Measurements from ENCODE around the gene ZNF768. TPM values are rescaled to one million over a fixed set of nuclear protein-coding genes. Genes with fewer than 3 reads are reported as not detected.

The ZNF768 gene
- total and polyA plus RNA-seq, 2 of the 13 experiments (the other 11 are each of a cell fraction or from before 2014, with no cell fraction given), result 26.7 to 34.4 TPM

DNA sequence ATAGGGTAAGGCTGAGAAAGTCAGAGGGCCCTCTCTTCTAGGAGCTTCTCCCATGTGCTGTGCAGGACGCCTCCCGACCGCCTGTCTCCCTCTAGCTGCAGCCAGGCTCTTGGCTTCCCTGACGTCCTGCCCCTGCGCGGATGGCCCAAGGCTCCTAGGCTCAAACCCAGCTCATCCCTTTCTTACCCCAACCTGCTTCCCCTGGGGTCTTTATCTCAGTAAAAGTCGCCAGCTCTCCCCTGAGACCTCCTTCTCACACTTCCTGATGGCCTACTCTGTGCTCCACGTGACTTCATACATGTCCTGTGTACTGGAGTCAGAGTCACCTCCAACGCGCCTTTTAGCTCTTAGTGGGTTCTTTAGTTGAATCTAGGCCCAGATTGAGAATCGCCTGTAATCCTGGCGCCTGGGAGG is 9.4 kb upstream of the ZNF768 start (continued):
- TF ChIP-seq CENPT (CRISPR knock-in tag; IDR thresholded peaks at IDR 0.05; ENCODE audit: low read depth) (no peak), ZNF766 (CRISPR knock-in tag; IDR thresholded peaks at IDR 0.05; ENCODE audit: borderline replicate concordance) (peak; percentile 46; the same call in 1 of the 2 replicates), GRHL1 (CRISPR knock-in tag; conservative IDR thresholded peaks at IDR 0.05) (no peak), SATB2 (CRISPR knock-in tag; IDR thresholded peaks at IDR 0.05) (no peak; the same call in 1 of the 2 replicates), SALL2 (CRISPR knock-in tag; IDR thresholded peaks at IDR 0.05) (no peak), HOXA3 (CRISPR knock-in tag; IDR thresholded peaks at IDR 0.05) (peak; percentile 85), ZNF597 (CRISPR knock-in tag; IDR thresholded peaks at IDR 0.05) (no peak), NFYC (CRISPR knock-in tag; IDR thresholded peaks at IDR 0.05) (no peak), SOX6 (IDR thresholded peaks at IDR 0.05) (no peak), SOX6 (CRISPR knock-in tag; IDR thresholded peaks at IDR 0.05) (no peak), KDM1A (CRISPR knock-in tag; IDR thresholded peaks at IDR 0.05) (no peak), MED13 (CRISPR knock-in tag; IDR thresholded peaks at IDR 0.05) (no peak), SP2 (CRISPR knock-in tag; IDR thresholded peaks at IDR 0.05) (no peak), DMAP1 (CRISPR knock-in tag; IDR thresholded peaks at IDR 0.05) (no peak), ZNF274 (CRISPR knock-in tag; IDR thresholded peaks at IDR 0.05) (peak; percentile 65), ZNF484 (CRISPR knock-in tag; IDR thresholded peaks at IDR 0.05; ENCODE audit: borderline replicate concordance, low read depth) (no peak; the same call in 1 of the 2 replicates), MBD4 (IDR thresholded peaks at IDR 0.05; ENCODE audit: borderline replicate concordance, low read length) (no peak), ZNF572 (CRISPR knock-in tag; IDR thresholded peaks at IDR 0.05) (no peak), IKZF4 (CRISPR knock-in tag; IDR thresholded peaks at IDR 0.05; ENCODE audit: borderline replicate concordance, low read depth, not compliant biosample characterization) (no peak), FIP1L1 (IDR thresholded peaks at IDR 0.05; ENCODE audit: borderline replicate concordance, insufficient read depth, low read depth, low read length) (no peak), ZNF878 (CRISPR knock-in tag; IDR thresholded peaks at IDR 0.05) (no peak), ZNF639 (CRISPR knock-in tag; conservative IDR thresholded peaks at IDR 0.05) (0 out of 2 replicates have a peak, but pooled peaks have one; percentile 38), MTA1 (CRISPR knock-in tag; IDR thresholded peaks at IDR 0.05; ENCODE audit: borderline replicate concordance) (peak; percentile 76; the same call in 1 of the 2 replicates), PPARG (CRISPR knock-in tag; conservative IDR thresholded peaks at IDR 0.05) (no peak)
- TF ChIP-seq, protein P1, sequence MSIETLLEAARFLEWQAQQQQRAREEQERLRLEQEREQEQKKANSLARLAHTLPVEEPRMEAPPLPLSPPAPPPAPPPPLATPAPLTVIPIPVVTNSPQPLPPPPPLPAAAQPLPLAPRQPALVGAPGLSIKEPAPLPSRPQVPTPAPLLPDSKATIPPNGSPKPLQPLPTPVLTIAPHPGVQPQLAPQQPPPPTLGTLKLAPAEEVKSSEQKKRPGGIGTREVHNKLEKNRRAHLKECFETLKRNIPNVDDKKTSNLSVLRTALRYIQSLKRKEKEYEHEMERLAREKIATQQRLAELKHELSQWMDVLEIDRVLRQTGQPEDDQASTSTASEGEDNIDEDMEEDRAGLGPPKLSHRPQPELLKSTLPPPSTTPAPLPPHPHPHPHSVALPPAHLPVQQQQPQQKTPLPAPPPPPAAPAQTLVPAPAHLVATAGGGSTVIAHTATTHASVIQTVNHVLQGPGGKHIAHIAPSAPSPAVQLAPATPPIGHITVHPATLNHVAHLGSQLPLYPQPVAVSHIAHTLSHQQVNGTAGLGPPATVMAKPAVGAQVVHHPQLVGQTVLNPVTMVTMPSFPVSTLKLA (IDR thresholded peaks at IDR 0.05), result no peak
- TF ChIP-seq, protein P2, sequence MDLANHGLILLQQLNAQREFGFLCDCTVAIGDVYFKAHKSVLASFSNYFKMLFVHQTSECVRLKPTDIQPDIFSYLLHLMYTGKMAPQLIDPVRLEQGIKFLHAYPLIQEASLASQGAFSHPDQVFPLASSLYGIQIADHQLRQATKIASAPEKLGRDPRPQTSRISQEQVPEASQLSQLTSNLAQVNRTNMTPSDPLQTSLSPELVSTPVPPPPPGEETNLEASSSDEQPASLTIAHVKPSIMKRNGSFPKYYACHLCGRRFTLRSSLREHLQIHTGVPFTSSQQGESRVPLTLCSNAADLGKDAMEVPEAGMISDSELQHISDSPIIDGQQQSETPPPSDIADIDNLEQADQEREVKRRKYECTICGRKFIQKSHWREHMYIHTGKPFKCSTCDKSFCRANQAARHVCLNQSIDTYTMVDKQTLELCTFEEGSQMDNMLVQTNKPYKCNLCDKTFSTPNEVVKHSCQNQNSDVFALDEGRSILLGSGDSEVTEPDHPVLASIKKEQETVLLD (CRISPR knock-in tag; IDR thresholded peaks at IDR 0.05; ENCODE audit: low read depth), result no peak

Measured in HepG2 (cell line).